GM12878 (cell line): ENCODE data around the gene CAB39L. TPM values are rescaled to one million over a fixed set of nuclear protein-coding genes. Genes with fewer than 3 reads are reported as not detected.

Source experiments
- ATAC-seq: fragments of 200-7000 bp; cut with Tn5 transposase; 3 replicates; pipeline ENCODE4 v1.9.1; 2020; ENCODE audit warnings: mild to moderate bottlenecking, moderate library complexity
- BruUV-seq: library from RNA; stranded (reverse); fragments of 400-500 nt; replicated peaks from 2 replicates; lab custom pipeline; 2021; lab: Mats Ljungman, UMichigan
- CTCF ChIA-PET: fragments of 300-600 bp; sonication (Branson Sonifier 250); formaldehyde crosslinking; extraction: SDS; loops from one replicate; lab custom pipeline; 2021; ENCODE audit warnings: inconsistent platforms; lab: Yijun Ruan, JAX
- POLR2A ChIA-PET: fragments of 350-600 bp; formaldehyde crosslinking; extraction: SDS; loops from one replicate; lab custom pipeline; 2021; ENCODE audit warnings: inconsistent platforms; lab: Charles Lee
- RAD21 ChIA-PET: fragments of 300-600 bp; sonication (Branson Sonifier 250); formaldehyde crosslinking; loops from one replicate; lab custom pipeline; 2023; ENCODE audit warnings: antibody characterized with exemption; ENCODE audit not compliant: unreplicated experiment; lab: Charles Lee
- SMC1A ChIA-PET: fragments of 300-600 bp; sonication (Branson Sonifier 250); formaldehyde crosslinking; loops from one replicate; lab custom pipeline; 2023; ENCODE audit not compliant: unreplicated experiment, uncharacterized antibody; lab: Charles Lee
- DNase-seq: peaks from one replicate; pipeline ENCODE4 v3.0.0-alpha.2; 2011; ENCODE audit warnings: low read depth, low spot score
- FAIRE-seq: peaks from 3 replicates; lab custom pipeline; 2011; peaks lifted over from hg19 to GRCh38; lab: Jason Lieb, UNC
- H2AFZ ChIP-seq: 2 replicates; pipeline ENCODE4 v1.6.0; 2011; ENCODE audit warnings: low read depth, low read length, control low read depth; ENCODE audit not compliant: control insufficient read depth
- H3K27ac ChIP-seq: 2 replicates; pipeline ENCODE4 v1.5.1; 2011; ENCODE audit warnings: control low read depth; ENCODE audit not compliant: control insufficient read depth, insufficient read depth
- H3K27me3 ChIP-seq, 2 experiments: replicated peaks in 1 of 2; 2 replicates each; pipeline versions ENCODE4 v1.6.0 to v1.6.1; 2011; ENCODE audit warnings: low read length in 1 of 2; ENCODE audit not compliant: control insufficient read depth in 2 of 2, insufficient read depth in 2 of 2
- H3K36me3 ChIP-seq, 2 experiments: 2 replicates each; pipeline ENCODE4 v1.5.1; 2011; ENCODE audit warnings: low read length in 1 of 2; ENCODE audit not compliant: control insufficient read depth in 2 of 2, insufficient read depth in 2 of 2
- H3K4me1 ChIP-seq: 2 replicates; pipeline ENCODE4 v1.6.1; 2011; ENCODE audit warnings: mild to moderate bottlenecking, low read length, moderate library complexity, mixed read lengths; ENCODE audit not compliant: control insufficient read depth, insufficient read depth
- H3K4me2 ChIP-seq: 2 replicates; pipeline ENCODE4 v1.6.0; 2011; ENCODE audit warnings: control low read depth; ENCODE audit not compliant: control insufficient read depth, insufficient read depth
- H3K4me3 ChIP-seq: fragments of 200-600 bp; sonication (generic); 2 replicates; pipeline ENCODE4 v1.5.1; 2016
- H3K79me2 ChIP-seq: 2 replicates; pipeline ENCODE4 v1.6.0; 2011; ENCODE audit warnings: low read length; ENCODE audit not compliant: control insufficient read depth, insufficient read depth
- H3K9ac ChIP-seq: 2 replicates; pipeline ENCODE4 v1.8.0; 2011; ENCODE audit warnings: low read length, control low read depth, mixed read lengths; ENCODE audit not compliant: control insufficient read depth, insufficient read depth
- H3K9me3 ChIP-seq: replicated peaks from 3 replicates; pipeline ENCODE4 v1.5.1; 2011; ENCODE audit warnings: mild to moderate bottlenecking, low read length; ENCODE audit not compliant: control insufficient read depth, insufficient read depth
- H4K20me1 ChIP-seq: 2 replicates; pipeline ENCODE4 v1.6.0; 2011; ENCODE audit not compliant: control insufficient read depth, insufficient read depth
- CBX5 ChIP-seq: sonication (generic); IDR thresholded peaks from 2 replicates; pipeline ENCODE4 v1.6.1; 2016; ENCODE audit warnings: low read depth, moderate library complexity, mild to moderate bottlenecking, inconsistent platforms
- EZH2 ChIP-seq: IDR thresholded peaks from 2 replicates; pipeline ENCODE4 v1.6.1; 2012; ENCODE audit warnings: low read depth, mild to moderate bottlenecking, control low read depth, inconsistent platforms, low read length, borderline replicate concordance; ENCODE audit not compliant: control insufficient read depth
- FOS ChIP-seq: IDR thresholded peaks from 3 replicates; pipeline ENCODE4 v1.6.1; 2011; ENCODE audit warnings: borderline replicate concordance; ENCODE audit not compliant: insufficient read length; ENCODE audit errors: extremely low read depth
- HDAC2 ChIP-seq: fragments of 200-600 bp; sonication (generic); IDR thresholded peaks from 2 replicates; pipeline ENCODE4 v1.6.1; 2017
- IKZF2 ChIP-seq, 2 experiments: fragments of 450-650 bp; IDR thresholded peaks; 2 replicates each; pipeline ENCODE4 v1.6.1; 2017; ENCODE audit warnings: mild to moderate bottlenecking in 2 of 2, moderate library complexity in 2 of 2
- JUNB ChIP-seq: IDR thresholded peaks from 2 replicates; pipeline ENCODE4 v1.6.1; 2016; ENCODE audit warnings: antibody characterized with exemption, mild to moderate bottlenecking
- MTA2 ChIP-seq: fragments of 450-650 bp; IDR thresholded peaks from 2 replicates; pipeline ENCODE4 v1.6.1; 2016; ENCODE audit warnings: low read depth, mild to moderate bottlenecking, moderate library complexity
- NR2F1 ChIP-seq: fragments of 450-650 bp; conservative IDR thresholded peaks from 2 replicates; pipeline ENCODE4 v1.6.1; 2017; ENCODE audit warnings: mild to moderate bottlenecking
- PAX8 ChIP-seq: fragments of 450-650 bp; IDR thresholded peaks from 2 replicates; pipeline ENCODE4 v1.6.1; 2017; ENCODE audit warnings: mild to moderate bottlenecking, moderate library complexity
- SMAD5 ChIP-seq: IDR thresholded peaks from 2 replicates; pipeline ENCODE4 v1.6.1; 2016; ENCODE audit warnings: antibody characterized with exemption, low read depth
- SMC3 ChIP-seq: IDR thresholded peaks from 2 replicates; pipeline ENCODE4 v1.6.1; 2011; ENCODE audit warnings: low read length, improper control_type of control experiment, borderline replicate concordance
- SPI1 ChIP-seq: IDR thresholded peaks from 2 replicates; pipeline ENCODE4 v1.6.1; 2011; ENCODE audit warnings: low read depth, mild to moderate bottlenecking, low read length, moderate library complexity, borderline replicate concordance; ENCODE audit not compliant: insufficient read depth
- TCF3 ChIP-seq: IDR thresholded peaks from 2 replicates; pipeline ENCODE4 v1.6.1; 2012; ENCODE audit warnings: low read depth, mild to moderate bottlenecking, low read length, borderline replicate concordance; ENCODE audit not compliant: insufficient read depth
- ZBED1 ChIP-seq: IDR thresholded peaks from 2 replicates; pipeline ENCODE4 v1.6.1; 2016; ENCODE audit warnings: borderline replicate concordance
- ZNF24 ChIP-seq: fragments of 450-650 bp; IDR thresholded peaks from 2 replicates; pipeline ENCODE4 v1.6.1; 2017; ENCODE audit warnings: antibody characterized with exemption, mild to moderate bottlenecking
- WGBS: methylation state at CpG from one replicate; pipeline ENCODE4 v1.1.6; 2016; ENCODE audit warnings: low lambda C conversion rate; ENCODE audit not compliant: insufficient replicate concordance, insufficient coverage; ENCODE audit errors: missing lambda C conversion rate; 5-methylcytosine and 5-hydroxymethylcytosine counted together
- in situ Hi-C: fragments of 300-500 bp; cut with MboI; formaldehyde crosslinking; loops from 9 replicates; pipeline ENCODE4 v1.14.3; 2018; ENCODE audit warnings: mixed read lengths
- intact Hi-C: fragments of 100-400 bp; cut with micrococcal nuclease; formaldehyde crosslinking; loops from one replicate; pipeline ENCODE4 v1.14.2; 2022; ENCODE audit not compliant: unreplicated experiment
- polyA plus RNA-seq, 11 experiments: library from polyadenylated mRNA; depleted of rRNA in 4 of 11; unstranded in 6 of 11; stranded (reverse) in 5 of 11; fragments of >200 nt; fragmentation: Nextera tagmentation in 4 of 11; fragmentation: Illumina TruSeq in 1 of 11; extraction: Ambion mirVana in 4 of 11; extraction: Trizol in 1 of 11; gene quantifications; 1 replicate in 1 of 11; 2 replicates in 10 of 11; pipeline versions ENCODE4 v1.2.1 to v1.2.3, GENCODE V29; 2011 to 2016; ENCODE audit warnings: inconsistent platforms in 2 of 11, missing spikeins in 2 of 11, low read depth in 1 of 11
- total RNA-seq, 4 experiments: library from RNA; depleted of rRNA in 3 of 4; stranded (reverse); fragments of >200 nt in 3 of 4; fragmentation: Illumina TruSeq in 1 of 4; extraction: Trizol in 1 of 4; gene quantifications; 2 replicates each; pipeline versions ENCODE4 v1.2.1 to v1.2.3, GENCODE V29; 2013 to 2021
- TF ChIP-seq, protein P1 (sequence below): IDR thresholded peaks from 2 replicates; pipeline ENCODE4 v1.6.1; 2012; ENCODE audit warnings: low read depth, low read length, improper control_type of control experiment

CAB39L gene
- total and polyA plus RNA-seq, 10 of the 15 experiments (the other 5 are each of a cell fraction or from before 2014, with no cell fraction given), result 0.88 to 3.0 (median 1.7) TPM

GRCh38 chr13:49279885-49280284, 164.0 kb downstream of the CAB39L start:
- H3K4me3 ChIP-seq, result no peak overlapping the region
- ChIA-PET POLR2A (no interaction called here), SMC1A (interaction anchor here (1.1 to 2.8 kb wide), 8 partner anchors 9 to 529 kb away, joined by 3 to 14 read pairs (median 3); partner anchors contain the start of gene CDADC1), RAD21 (interaction anchor here (0.7 to 2.3 kb wide), 8 partner anchors 15 to 511 kb away, joined by 3 to 16 read pairs (median 4); partner anchors contain the start of gene CDADC1)
- no peak overlapping the region for H3K4me2 ChIP-seq
- no peak for ATAC-seq
- no peaks in the 10 kb centered on the region for H3K36me3 ChIP-seq
- DNase-seq, result no peak
- no peaks in the 10 kb centered on the region for H3K4me1 ChIP-seq
- no peaks in the 10 kb centered on the region for H3K27me3 ChIP-seq
- BruUV-seq, result no TSS peak
- no peak for TF ChIP-seq NR2F1
- no peak for TF ChIP-seq EZH2
- TF ChIP-seq SMAD5, result no peak
- TF ChIP-seq SMC3, result no peak
- TF ChIP-seq ZBED1, result no peak
- no peak for TF ChIP-seq ZNF24
- no peak for TF ChIP-seq SPI1
- TF ChIP-seq, all 136 proteins: peak for 0
- H3K79me2 ChIP-seq, result no peaks in the 10 kb centered on the region
- no peak overlapping the region for H2AFZ ChIP-seq
- H3K9me3 ChIP-seq, result no peaks in the 10 kb centered on the region
- intact Hi-C loops, result loop anchor here (5.0 kb wide), 2 partner anchors 38 to 683 kb away; no protein-coding TSS in a partner anchor
- no peak overlapping the region for H3K9ac ChIP-seq
- no peaks in the 10 kb centered on the region for H4K20me1 ChIP-seq
- FAIRE-seq, result no peak
- CTCF ChIA-PET, result interaction anchor here (0.7 to 3.5 kb wide), 20 partner anchors 9 to 637 kb away, joined by 3 to 28 read pairs (median 7); partner anchors contain the start of gene CDADC1
- H3K27ac ChIP-seq, result no peak overlapping the region
- in situ Hi-C loops, result no loop called here

- H3K4me1 ChIP-seq, result no peaks in the 10 kb centered on the region
- no peak overlapping the region for H2AFZ ChIP-seq
- no peak overlapping the region for H3K4me2 ChIP-seq
- ATAC-seq, result no peak
- no peak for DNase-seq
- H3K27me3 ChIP-seq, result no peaks in the 10 kb centered on the region
- ChIA-PET POLR2A (interaction anchor here (0.5 kb wide), 1 partner anchor 168 kb away, joined by 4 read pairs; no protein-coding TSS in a partner anchor), RAD21 (interaction anchor here (1.5 to 2.3 kb wide), 3 partner anchors 31 to 180 kb away, joined by 3 to 16 read pairs (median 14); partner anchors contain the start of gene CDADC1), CTCF (interaction anchor here (0.7 to 3.5 kb wide), 10 partner anchors 10 to 179 kb away, joined by 3 to 28 read pairs (median 8); partner anchors contain the start of gene CDADC1), SMC1A (interaction anchor here (0.7 to 2.8 kb wide), 6 partner anchors 31 to 180 kb away, joined by 3 to 14 read pairs (median 4); partner anchors contain the start of gene CDADC1)
- no peak for FAIRE-seq
- 98% methylated on average over 5 of the region's 5 CpGs for WGBS
- H3K27ac ChIP-seq, result no peak overlapping the region
- no peaks in the 10 kb centered on the region for H3K36me3 ChIP-seq
- H3K9ac ChIP-seq, result no peak overlapping the region
- intact Hi-C loops (no loop called here), in situ Hi-C loops (no loop called here)
- no TSS peak for BruUV-seq
- no peaks in the 10 kb centered on the region for H3K79me2 ChIP-seq
- no peaks in the 10 kb centered on the region for H4K20me1 ChIP-seq
- no peak overlapping the region for H3K4me3 ChIP-seq
- TF ChIP-seq MTA2 (no peak), JUNB (no peak), TCF3 (no peak), CBX5 (no peak), HDAC2 (no peak), IKZF2 (IDR thresholded peaks at IDR 0.05) (no peak), FOS (no peak), PAX8 (no peak)
- TF ChIP-seq, protein P1, sequence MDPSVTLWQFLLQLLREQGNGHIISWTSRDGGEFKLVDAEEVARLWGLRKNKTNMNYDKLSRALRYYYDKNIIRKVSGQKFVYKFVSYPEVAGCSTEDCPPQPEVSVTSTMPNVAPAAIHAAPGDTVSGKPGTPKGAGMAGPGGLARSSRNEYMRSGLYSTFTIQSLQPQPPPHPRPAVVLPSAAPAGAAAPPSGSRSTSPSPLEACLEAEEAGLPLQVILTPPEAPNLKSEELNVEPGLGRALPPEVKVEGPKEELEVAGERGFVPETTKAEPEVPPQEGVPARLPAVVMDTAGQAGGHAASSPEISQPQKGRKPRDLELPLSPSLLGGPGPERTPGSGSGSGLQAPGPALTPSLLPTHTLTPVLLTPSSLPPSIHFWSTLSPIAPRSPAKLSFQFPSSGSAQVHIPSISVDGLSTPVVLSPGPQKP, result no peak
- TF ChIP-seq, all 136 proteins: peak for 0
- H3K9me3 ChIP-seq, result no peaks in the 10 kb centered on the region
These were observed 164.8 kb downstream of the CAB39L start for GRCh38 chr13:49279112-49279511.
